ENCODE data around the gene MALRD1.

DNA sequence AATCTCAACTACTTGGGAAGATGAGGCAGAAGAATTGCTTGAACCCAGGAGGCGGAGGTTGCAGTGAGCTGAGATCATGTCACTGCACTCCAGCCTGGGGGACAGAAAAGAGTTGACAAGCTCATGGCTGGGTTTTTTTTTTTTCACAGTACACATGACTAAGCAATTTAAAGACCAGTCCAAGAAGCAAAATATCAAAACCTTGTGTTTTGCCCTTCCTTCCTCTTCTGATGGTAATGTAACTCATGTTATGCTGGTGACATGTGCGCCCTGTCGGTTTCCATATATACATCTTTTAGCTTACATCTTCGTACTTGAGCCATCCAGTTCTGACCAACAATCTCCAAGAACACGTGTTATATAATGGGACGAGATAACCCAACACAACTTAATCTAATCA lies 530.0 kb downstream of the MALRD1 start:
- TF ChIP-seq EZH2 (IDR thresholded peaks at IDR 0.05; ENCODE audit: insufficient read depth, poor library complexity, severe bottlenecking): no peak
- no peak for TF ChIP-seq EZH2phosphoT487 (IDR thresholded peaks at IDR 0.05; ENCODE audit: insufficient read depth, low read depth)

Measured in GM23248 (cell line).